ENCODE results near the gene FUT1. TPM values are rescaled to one million over a fixed set of nuclear protein-coding genes. Genes with fewer than 3 reads are reported as not detected.

The FUT1 gene
- total RNA-seq, 2 donors from 2014 or later, result 0.27 to 0.99 TPM

- Histone ChIP-seq H3K4me1 (ENCODE audit: control insufficient read depth in 1 of 2, low read depth in 2 of 2) (peaks cover 7 to 18% of the 10 kb centered on the region in 2 donors), H3K27me3 (replicated peaks; ENCODE audit: insufficient read depth) (peaks cover 4% of the 10 kb centered on the region), H3K36me3 (no peaks in the 10 kb centered on the region), H3K9me3 (no peaks in the 10 kb centered on the region), H3K27ac (no peak overlapping the region), H3K4me3 (no peak overlapping the region)
- no peak for DNase-seq (ENCODE audit: low spot score)
- no peak for TF ChIP-seq CTCF (IDR thresholded peaks at IDR 0.05)
- ATAC-seq (ENCODE audit: insufficient number of reproducible peaks, low FRiP score, low read depth), result no peak
Measured at GRCh38 chr19:48749571-48750198, 2.8 kb downstream of the FUT1 start.

DNA sequence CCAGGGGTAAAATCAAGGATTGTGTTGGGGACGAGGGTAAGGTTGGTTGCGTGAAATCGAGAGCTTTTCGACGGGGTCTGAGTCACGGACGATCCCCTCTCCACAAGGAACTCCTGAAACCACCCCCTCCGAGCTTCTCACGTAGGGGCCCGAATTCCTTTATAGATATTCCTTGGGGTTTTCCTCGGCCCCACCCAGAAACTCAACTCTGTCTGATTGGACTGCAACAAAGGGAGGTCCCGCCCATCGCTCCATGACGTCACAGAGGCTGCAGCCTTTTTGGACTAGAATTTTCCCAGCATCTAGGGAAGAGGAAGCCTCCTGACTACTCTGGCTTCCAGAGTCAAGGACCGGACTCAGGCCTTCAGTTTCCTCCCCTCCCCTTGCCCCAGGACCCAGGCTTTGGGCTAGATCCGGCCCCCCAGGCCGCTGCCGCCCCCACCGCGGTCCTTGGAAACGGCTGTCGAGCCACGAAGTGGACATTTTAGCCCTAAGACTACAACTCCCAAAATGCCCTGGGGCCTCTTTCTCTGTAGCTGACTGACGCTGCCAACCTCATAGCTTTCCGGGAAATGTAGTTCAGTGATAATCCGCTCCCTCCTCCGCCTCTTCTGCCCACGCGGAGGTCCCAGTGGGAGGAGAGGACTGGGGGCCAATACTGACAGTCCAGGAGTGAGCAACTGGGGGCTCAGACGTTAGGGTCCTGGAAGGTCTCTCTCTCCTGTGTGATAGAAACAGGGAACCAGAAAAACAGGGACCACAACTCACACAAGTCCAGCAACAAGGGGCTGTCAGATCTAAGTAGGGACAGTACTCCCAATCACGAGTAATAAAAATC, 5.5 kb downstream of the FUT1 start, which contains the start of gene IZUMO1:
TSS of gene IZUMO1 (minus strand) at position 172 of the 838 bp plus-strand sequence. CDS start 1,050 bp downstream, outside the sequence.
- peaks cover 0 to 7% of the 10 kb centered on the region in 2 donors for H3K4me1 ChIP-seq (ENCODE audit: control insufficient read depth in 1 of 2, low read depth in 2 of 2)
- DNase-seq (ENCODE audit: low spot score), result peak; percentile 43
- TF ChIP-seq CTCF (IDR thresholded peaks at IDR 0.05), result no peak
- no peak within 1 kb of the TSS for H3K27ac ChIP-seq
- H3K36me3 ChIP-seq, result no peaks in the 10 kb centered on the region
- H3K4me3 ChIP-seq, result peak within 1 kb of the TSS; percentile 66
- H3K9me3 ChIP-seq, result no peaks in the 10 kb centered on the region
- H3K27me3 ChIP-seq (replicated peaks; ENCODE audit: insufficient read depth), result peaks cover 4% of the 10 kb centered on the region
- peak; percentile 44 for ATAC-seq (ENCODE audit: insufficient number of reproducible peaks, low FRiP score, low read depth)

- no peak overlapping the region for H3K27ac ChIP-seq
Measured at GRCh38 chr19:48746110-48746509, 6.3 kb downstream of the FUT1 start.

GRCh38 chr19:48745208-48745995, 7.0 kb downstream of the FUT1 start:
- H3K36me3 ChIP-seq, result no peaks in the 10 kb centered on the region
- DNase-seq (ENCODE audit: low spot score) (no peak), ATAC-seq (ENCODE audit: insufficient number of reproducible peaks, low FRiP score, low read depth) (no peak)
- H3K4me1 ChIP-seq (ENCODE audit: control insufficient read depth in 1 of 2, low read depth in 2 of 2), result peaks cover 0 to 7% of the 10 kb centered on the region in 2 donors
- no peak overlapping the region for H3K27ac ChIP-seq
- no peak overlapping the region for H3K4me3 ChIP-seq
- TF ChIP-seq CTCF (IDR thresholded peaks at IDR 0.05), result no peak
- peaks cover 4% of the 10 kb centered on the region for H3K27me3 ChIP-seq (replicated peaks; ENCODE audit: insufficient read depth)
- no peaks in the 10 kb centered on the region for H3K9me3 ChIP-seq

More at GRCh38 chr19:48746110-48746509, 6.3 kb downstream of the FUT1 start:
- no peak for ATAC-seq (ENCODE audit: insufficient number of reproducible peaks, low FRiP score, low read depth)
- TF ChIP-seq CTCF (IDR thresholded peaks at IDR 0.05), result no peak
- no peak overlapping the region for H3K4me3 ChIP-seq
- no peaks in the 10 kb centered on the region for H3K36me3 ChIP-seq
- peaks cover 4% of the 10 kb centered on the region for H3K27me3 ChIP-seq (replicated peaks; ENCODE audit: insufficient read depth)
- H3K4me1 ChIP-seq (ENCODE audit: control insufficient read depth in 1 of 2, low read depth in 2 of 2), result peaks cover 0 to 7% of the 10 kb centered on the region in 2 donors
- H3K9me3 ChIP-seq, result no peaks in the 10 kb centered on the region
- no peak for DNase-seq (ENCODE audit: low spot score)

All from thoracic aorta (tissue), 2 donors.